GM12873 (cell line): ENCODE measurements around the gene C6orf132.

Source experiments
- TF ChIP-seq, protein P1 (sequence below): IDR thresholded peaks from 2 replicates; pipeline ENCODE4 v1.5.1; 2012; ENCODE audit warnings: low read depth, mild to moderate bottlenecking, moderate library complexity, low read length, control low read depth; ENCODE audit not compliant: insufficient read depth; ENCODE audit errors: missing control alignments

The C6orf132 gene

DNA sequence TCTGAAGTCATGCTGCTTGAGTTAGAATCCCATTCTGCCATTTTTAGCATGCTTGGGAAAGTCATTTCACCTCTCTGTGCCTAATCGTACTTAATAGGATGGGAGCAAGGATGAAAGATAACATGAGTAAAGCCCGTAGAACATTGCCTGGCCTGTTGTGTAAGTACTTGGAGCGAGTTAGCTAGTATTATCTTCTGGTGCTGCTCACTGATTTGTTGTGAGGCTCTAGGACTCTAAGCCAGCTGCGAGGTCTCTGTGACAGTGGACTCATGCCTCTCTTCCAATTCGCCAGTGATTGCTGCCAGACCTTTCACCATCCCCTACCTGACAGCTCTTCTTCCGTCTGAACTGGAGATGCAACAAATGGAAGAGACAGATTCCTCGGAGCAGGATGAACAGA is 74.2 kb downstream of the C6orf132 start:
- TF ChIP-seq, protein P1, sequence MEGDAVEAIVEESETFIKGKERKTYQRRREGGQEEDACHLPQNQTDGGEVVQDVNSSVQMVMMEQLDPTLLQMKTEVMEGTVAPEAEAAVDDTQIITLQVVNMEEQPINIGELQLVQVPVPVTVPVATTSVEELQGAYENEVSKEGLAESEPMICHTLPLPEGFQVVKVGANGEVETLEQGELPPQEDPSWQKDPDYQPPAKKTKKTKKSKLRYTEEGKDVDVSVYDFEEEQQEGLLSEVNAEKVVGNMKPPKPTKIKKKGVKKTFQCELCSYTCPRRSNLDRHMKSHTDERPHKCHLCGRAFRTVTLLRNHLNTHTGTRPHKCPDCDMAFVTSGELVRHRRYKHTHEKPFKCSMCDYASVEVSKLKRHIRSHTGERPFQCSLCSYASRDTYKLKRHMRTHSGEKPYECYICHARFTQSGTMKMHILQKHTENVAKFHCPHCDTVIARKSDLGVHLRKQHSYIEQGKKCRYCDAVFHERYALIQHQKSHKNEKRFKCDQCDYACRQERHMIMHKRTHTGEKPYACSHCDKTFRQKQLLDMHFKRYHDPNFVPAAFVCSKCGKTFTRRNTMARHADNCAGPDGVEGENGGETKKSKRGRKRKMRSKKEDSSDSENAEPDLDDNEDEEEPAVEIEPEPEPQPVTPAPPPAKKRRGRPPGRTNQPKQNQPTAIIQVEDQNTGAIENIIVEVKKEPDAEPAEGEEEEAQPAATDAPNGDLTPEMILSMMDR, result no peak

DNA sequence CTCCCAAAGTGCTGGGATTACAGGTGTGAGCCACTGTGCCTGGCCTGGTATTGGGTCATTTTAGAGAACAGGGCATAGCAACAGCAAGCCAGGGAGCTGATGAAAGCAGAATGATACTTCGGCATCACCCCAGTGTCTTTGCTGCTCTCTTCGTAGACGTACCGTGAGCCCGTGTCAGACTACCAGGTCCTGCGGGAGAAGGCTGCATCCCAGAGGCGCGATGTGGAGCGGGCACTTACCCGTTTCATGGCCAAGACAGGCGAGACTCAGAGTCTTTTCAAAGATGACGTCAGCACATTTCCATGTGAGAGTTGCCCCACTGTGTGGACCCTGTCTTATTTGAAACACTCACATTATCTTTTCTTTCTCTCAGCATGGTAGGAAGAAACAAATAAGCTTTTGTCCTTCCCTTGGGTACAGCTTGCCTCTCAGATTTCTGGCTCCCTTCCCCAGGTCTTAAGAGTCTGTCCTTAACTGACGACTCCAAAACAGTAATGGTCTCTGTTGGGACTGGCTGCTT is 76.2 kb downstream of the C6orf132 start:
- TF ChIP-seq, protein P1, result no peak

DNA sequence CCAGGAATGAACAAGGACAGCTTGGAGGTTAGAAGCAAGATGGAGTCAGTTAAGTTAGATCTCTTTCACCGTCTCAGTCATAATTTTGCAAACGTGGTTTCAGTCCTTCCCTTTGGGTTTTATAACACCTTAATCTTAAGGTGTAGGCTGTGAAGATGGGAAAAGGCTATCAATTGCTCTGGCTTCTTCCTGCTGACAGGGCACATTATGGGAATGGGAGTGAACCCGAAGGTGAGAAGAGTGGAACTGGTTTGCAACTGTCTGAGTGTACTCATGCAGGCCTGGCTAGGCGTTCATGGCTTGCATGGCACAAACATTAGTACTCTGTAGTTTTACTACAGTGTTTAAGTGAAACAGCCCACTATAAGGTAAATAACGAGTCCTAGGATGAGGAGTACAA is 82.7 kb downstream of the C6orf132 start:
- TF ChIP-seq, protein P1, result no peak

DNA sequence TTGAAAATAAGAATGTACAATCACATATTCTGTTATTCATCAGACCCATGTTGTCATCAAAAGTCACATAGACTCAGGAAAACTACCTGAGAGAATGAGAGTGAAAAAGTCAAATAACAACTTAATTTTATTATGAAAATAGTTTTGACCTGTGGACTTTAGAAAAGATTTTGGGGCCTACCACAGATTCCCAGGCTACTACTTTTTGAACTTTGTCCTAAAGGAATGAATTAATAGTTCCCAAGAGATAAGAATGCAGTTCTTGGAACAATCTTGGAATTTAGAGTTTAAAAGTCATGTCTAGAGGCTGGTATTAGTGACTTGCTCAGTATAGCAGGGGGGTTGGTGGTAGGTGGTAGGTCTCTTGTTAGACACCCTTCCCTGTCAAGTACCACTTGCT is 88.8 kb downstream of the C6orf132 start:
- TF ChIP-seq, protein P1, result no peak

DNA sequence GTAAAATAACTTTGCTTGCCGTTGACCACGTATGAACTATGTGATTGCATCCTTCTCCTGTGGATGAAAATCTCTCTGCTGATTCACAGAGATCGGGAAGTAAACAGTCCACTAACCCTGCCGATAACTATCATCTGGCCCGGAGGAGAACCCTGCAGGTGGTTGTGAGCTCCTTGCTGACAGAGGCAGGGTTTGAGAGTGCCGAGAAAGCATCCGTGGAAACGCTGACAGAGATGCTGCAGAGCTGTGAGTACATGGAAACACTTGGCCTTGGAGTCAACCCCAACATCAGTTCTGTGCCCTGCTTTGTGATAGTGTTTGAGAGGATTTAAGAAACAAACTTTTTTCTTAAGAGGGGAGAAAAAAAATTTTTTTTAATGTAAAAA is 91.2 kb downstream of the C6orf132 start:
- TF ChIP-seq, protein P1, result no peak
